Effector memory CD8-positive, alpha-beta T cell (primary cell): ENCODE results near the gene F7.

ENCODE experiments used
- ATAC-seq: fragments of 150-1000 bp; cut with Tn5 transposase; replicated peaks from 2 replicates; pipeline ENCODE4 v1.10.0; 2021; ENCODE audit warnings: mild to moderate bottlenecking, moderate library complexity
- DNase-seq, 3 experiments: peaks; one replicate each; pipeline ENCODE4 v3.0.0; 2021
- H3K27ac Mint-ChIP-seq, 2 donors: one replicate each; pipeline ENCODE4 v1.8.0; 2022; ENCODE audit warnings: mild to moderate bottlenecking in 2 of 2, mixed read lengths in 2 of 2, moderate library complexity in 2 of 2
- H3K27me3 Mint-ChIP-seq, 2 donors: one replicate each; pipeline ENCODE4 v1.8.0; 2022; ENCODE audit warnings: mixed read lengths in 2 of 2
- H3K36me3 Mint-ChIP-seq: one replicate; pipeline ENCODE4 v1.8.0; 2022; ENCODE audit warnings: mild to moderate bottlenecking, moderate library complexity, mixed read lengths; ENCODE audit not compliant: insufficient read depth
- H3K4me1 Mint-ChIP-seq, 2 donors: one replicate each; pipeline ENCODE4 v1.8.0; 2022; ENCODE audit warnings: low read depth in 2 of 2, mixed read lengths in 2 of 2
- H3K4me3 Mint-ChIP-seq, 2 donors: one replicate each; pipeline ENCODE4 v1.8.0; 2022; ENCODE audit warnings: mild to moderate bottlenecking in 2 of 2, mixed read lengths in 2 of 2, moderate library complexity in 2 of 2
- H3K9me3 Mint-ChIP-seq, 2 donors: one replicate each; pipeline ENCODE4 v1.8.0; 2022; ENCODE audit warnings: mixed read lengths in 2 of 2

F7 gene

GRCh38 chr13:113064534-113065405 lies 40.8 kb upstream of the F7 start:
- Mint-ChIP-seq H3K36me3 (no peaks in the 10 kb centered on the region), H3K4me1 (no peaks in the 10 kb centered on the region), H3K27me3 (no peaks in the 10 kb centered on the region), H3K4me3 (no peak overlapping the region), H3K9me3 (no peaks in the 10 kb centered on the region), H3K27ac (no peak overlapping the region)
- ATAC-seq (no peak), DNase-seq (no peak)

- Mint-ChIP-seq H3K27ac (no peak overlapping the region), H3K9me3 (no peaks in the 10 kb centered on the region), H3K36me3 (no peaks in the 10 kb centered on the region), H3K27me3 (no peaks in the 10 kb centered on the region), H3K4me1 (no peaks in the 10 kb centered on the region), H3K4me3 (no peak overlapping the region)
- DNase-seq (no peak), ATAC-seq (no peak)
Observed at GRCh38 chr13:113065406-113066141, 40.0 kb upstream of the F7 start.

- Mint-ChIP-seq H3K4me3 (no peak overlapping the region), H3K9me3 (no peaks in the 10 kb centered on the region), H3K27me3 (no peaks in the 10 kb centered on the region), H3K4me1 (no peaks in the 10 kb centered on the region), H3K27ac (no peak overlapping the region), H3K36me3 (no peaks in the 10 kb centered on the region)
- DNase-seq (no peak), ATAC-seq (no peak)
Observed at GRCh38 chr13:113066142-113066455, 39.5 kb upstream of the F7 start.

DNA sequence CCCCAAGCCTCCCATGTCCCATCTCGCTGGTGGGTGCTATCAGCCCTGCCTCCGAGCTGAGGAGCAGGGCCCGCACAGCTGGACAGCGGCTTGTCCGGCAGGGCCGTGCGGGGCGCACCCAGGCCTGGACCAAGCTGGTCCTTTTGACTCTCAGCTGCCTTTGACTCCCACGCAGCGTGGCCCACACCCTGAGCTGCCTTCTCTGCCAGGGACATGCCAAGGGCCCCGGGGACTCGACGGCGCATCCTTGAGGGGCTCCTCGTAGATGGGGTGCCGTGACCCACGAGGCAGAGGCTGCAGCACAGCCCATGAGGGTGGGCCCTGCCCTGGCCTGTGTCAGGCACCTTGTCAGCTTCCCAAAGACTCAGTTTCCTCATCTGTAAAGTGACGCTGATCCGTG lies 38.8 kb upstream of the F7 start:
- no peaks in the 10 kb centered on the region for H3K36me3 Mint-ChIP-seq
- DNase-seq = no peak
- no peak for ATAC-seq
- H3K27me3 Mint-ChIP-seq = no peaks in the 10 kb centered on the region
- no peaks in the 10 kb centered on the region for H3K4me1 Mint-ChIP-seq
- H3K27ac Mint-ChIP-seq = peak overlapping the region in 1 of 2 donors; percentile 19
- no peaks in the 10 kb centered on the region for H3K9me3 Mint-ChIP-seq
- H3K4me3 Mint-ChIP-seq = no peak overlapping the region

DNA sequence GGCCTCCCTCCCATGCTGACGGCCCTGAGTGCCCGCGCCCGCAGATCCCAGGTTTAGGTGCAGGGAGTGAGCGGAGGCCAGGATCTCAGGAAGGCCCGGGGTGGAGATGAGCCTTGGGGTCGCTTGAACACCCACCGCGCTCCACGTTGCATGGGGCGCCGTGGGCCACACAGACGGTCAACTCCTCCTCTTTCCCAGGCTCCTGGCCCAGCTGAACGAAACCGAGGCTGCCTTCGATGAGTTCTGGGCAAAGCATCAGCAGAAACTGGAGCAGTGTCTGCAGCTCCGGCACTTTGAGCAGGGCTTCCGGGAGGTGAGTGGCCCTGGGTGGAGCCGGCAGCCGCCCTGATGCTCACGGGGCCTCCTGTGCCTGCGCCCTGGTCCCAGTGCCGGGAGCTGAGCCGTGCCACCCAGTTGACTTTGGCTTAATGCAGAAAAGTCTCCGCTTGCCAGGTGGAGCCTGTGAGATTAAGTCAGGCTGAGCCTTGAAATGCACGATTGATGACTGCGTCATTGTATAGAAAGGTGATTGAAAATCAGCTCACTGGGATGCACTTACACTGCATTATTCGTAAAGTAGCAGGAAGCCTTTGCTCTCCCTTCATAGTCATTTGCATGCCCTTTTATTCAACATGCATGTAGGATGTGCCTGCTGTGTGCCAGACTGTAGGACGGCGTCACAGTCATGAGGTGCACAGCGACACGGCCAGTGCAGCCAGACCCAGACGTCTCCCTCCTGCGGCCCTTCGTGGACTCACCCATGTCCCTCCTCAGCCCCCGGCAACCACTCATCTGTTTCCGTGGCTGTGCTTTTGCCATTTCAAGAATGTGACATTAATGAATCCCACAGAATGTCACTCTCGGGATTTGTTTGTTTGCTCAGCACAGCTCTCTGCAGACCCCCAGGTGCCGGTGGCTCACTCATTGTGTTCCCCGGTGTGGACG lies 35.5 kb upstream of the F7 start:
- Mint-ChIP-seq H3K9me3 (no peaks in the 10 kb centered on the region), H3K4me1 (no peaks in the 10 kb centered on the region), H3K27me3 (no peaks in the 10 kb centered on the region), H3K4me3 (no peak overlapping the region), H3K36me3 (peaks cover 3% of the 10 kb centered on the region), H3K27ac (no peak overlapping the region)
- DNase-seq = no peak
- no peak for ATAC-seq

GRCh38 chr13:113070855-113071254 lies 34.7 kb upstream of the F7 start:
- Mint-ChIP-seq H3K27me3 (no peaks in the 10 kb centered on the region), H3K4me3 (no peak overlapping the region), H3K27ac (no peak overlapping the region), H3K9me3 (no peaks in the 10 kb centered on the region), H3K4me1 (no peaks in the 10 kb centered on the region), H3K36me3 (peaks cover 5% of the 10 kb centered on the region)
- no peak for ATAC-seq
- no peak for DNase-seq

- H3K27ac Mint-ChIP-seq = no peak overlapping the region
- H3K9me3 Mint-ChIP-seq = no peaks in the 10 kb centered on the region
Observed at GRCh38 chr13:113072376-113072775, 33.2 kb upstream of the F7 start.

DNA sequence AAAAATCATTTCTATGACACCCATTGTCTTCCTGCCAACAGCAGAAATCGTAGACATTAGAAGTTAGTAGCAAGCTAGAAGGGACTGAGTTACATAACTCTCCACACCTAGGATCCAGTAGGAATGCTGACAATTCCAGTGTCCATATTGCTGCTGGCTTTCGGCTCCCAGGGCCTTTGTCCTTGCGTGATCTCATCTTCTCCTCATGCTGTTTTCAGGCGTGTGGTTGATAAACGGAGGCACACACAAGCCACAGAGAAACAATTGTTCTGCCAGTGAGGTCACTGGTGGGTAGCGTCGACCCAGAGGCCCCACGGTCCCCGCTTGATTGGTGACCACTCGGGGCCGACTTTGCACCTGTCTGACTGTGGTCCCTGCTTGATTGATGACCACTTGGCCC lies 31.6 kb upstream of the F7 start:
- H3K9me3 Mint-ChIP-seq = no peaks in the 10 kb centered on the region
- ATAC-seq = no peak

More at GRCh38 chr13:113072376-113072775, 33.2 kb upstream of the F7 start:
- H3K4me1 Mint-ChIP-seq = no peaks in the 10 kb centered on the region
- DNase-seq (no peak), ATAC-seq (no peak)
- no peaks in the 10 kb centered on the region for H3K27me3 Mint-ChIP-seq
- H3K4me3 Mint-ChIP-seq = no peak overlapping the region
- peaks cover 5% of the 10 kb centered on the region for H3K36me3 Mint-ChIP-seq

DNA sequence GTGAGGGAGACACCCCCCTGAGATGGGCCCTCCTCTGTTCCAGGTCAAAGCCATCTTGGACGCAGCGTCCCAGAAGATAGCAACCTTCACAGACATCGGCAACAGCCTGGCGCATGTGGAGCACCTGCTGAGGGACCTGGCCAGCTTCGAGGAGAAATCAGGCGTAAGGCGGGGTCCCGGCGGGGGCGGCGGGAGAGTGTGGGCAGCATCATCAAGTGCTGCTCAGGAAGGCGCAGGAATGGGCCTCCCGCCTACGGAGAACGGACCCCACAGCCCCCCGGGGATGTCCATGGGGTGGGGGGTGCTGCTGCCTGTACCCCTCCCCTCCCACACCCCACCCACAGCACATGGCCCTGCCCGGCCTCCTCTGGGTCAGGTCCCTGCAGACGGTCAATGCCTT lies 31.2 kb upstream of the F7 start:
- H3K27ac Mint-ChIP-seq = no peak overlapping the region
- ATAC-seq (no peak), DNase-seq (no peak)
- H3K36me3 Mint-ChIP-seq = peaks cover 5% of the 10 kb centered on the region
- H3K27me3 Mint-ChIP-seq = no peaks in the 10 kb centered on the region
- no peak overlapping the region for H3K4me3 Mint-ChIP-seq
- no peaks in the 10 kb centered on the region for H3K4me1 Mint-ChIP-seq
- no peaks in the 10 kb centered on the region for H3K9me3 Mint-ChIP-seq

More for the DNA sequence above, 31.6 kb upstream of the F7 start:
- H3K27me3 Mint-ChIP-seq = no peaks in the 10 kb centered on the region
- H3K27ac Mint-ChIP-seq = no peak overlapping the region
- no peaks in the 10 kb centered on the region for H3K4me1 Mint-ChIP-seq
- H3K36me3 Mint-ChIP-seq = peaks cover 5% of the 10 kb centered on the region
- DNase-seq = no peak
- no peak overlapping the region for H3K4me3 Mint-ChIP-seq

- Mint-ChIP-seq H3K9me3 (no peaks in the 10 kb centered on the region), H3K27me3 (no peaks in the 10 kb centered on the region), H3K4me1 (no peaks in the 10 kb centered on the region), H3K27ac (no peak overlapping the region), H3K4me3 (no peak overlapping the region), H3K36me3 (peaks cover 5% of the 10 kb centered on the region)
- no peak for ATAC-seq
- DNase-seq = no peak
Observed at GRCh38 chr13:113074876-113075275, 30.7 kb upstream of the F7 start.

- H3K9me3 Mint-ChIP-seq = no peaks in the 10 kb centered on the region
- DNase-seq (no peak), ATAC-seq (no peak)
- no peaks in the 10 kb centered on the region for H3K4me1 Mint-ChIP-seq
- H3K36me3 Mint-ChIP-seq = peaks cover 5% of the 10 kb centered on the region
- H3K27ac Mint-ChIP-seq = no peak overlapping the region
- H3K27me3 Mint-ChIP-seq = no peaks in the 10 kb centered on the region
- H3K4me3 Mint-ChIP-seq = no peak overlapping the region
Observed at GRCh38 chr13:113075711-113076110, 29.9 kb upstream of the F7 start.

DNA sequence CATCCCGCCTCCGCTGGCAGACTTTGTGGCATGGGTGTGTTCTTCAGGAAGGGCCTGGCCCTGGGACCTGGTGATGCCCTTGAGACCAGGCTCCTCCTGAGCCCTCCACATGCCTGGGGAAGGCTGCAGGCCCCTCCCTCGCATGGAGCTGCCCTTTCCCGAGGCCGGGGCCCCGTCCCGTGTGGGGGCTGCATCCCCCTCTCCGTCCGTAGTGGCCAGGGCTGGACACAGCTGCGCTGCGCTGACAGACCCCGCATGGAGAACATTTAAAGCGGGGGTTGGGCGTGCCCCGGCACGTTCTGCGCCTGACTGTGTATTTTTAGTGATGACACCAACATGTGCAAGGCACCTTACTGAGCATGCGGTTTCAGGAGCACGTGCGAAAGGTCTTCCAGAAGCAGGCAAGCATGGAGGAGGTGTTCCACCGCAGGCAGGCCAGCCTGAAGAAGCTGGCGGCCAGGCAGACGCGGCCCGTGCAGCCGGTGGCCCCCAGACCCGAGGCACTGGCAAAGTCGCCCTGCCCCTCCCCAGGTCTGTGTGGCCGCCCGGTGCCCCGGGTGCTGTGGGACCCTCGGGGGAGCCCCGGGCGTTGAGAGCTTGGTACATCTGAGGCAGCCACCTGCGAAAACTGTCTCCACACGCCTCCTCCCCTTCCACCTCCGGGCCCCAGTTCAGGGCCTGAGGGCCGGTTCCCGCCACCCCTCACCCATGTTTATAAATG lies 28.8 kb upstream of the F7 start:
- H3K27me3 Mint-ChIP-seq = no peaks in the 10 kb centered on the region
- H3K9me3 Mint-ChIP-seq = no peaks in the 10 kb centered on the region
- H3K4me3 Mint-ChIP-seq = no peak overlapping the region
- no peak overlapping the region for H3K27ac Mint-ChIP-seq
- H3K4me1 Mint-ChIP-seq = no peaks in the 10 kb centered on the region
- H3K36me3 Mint-ChIP-seq = peaks cover 5% of the 10 kb centered on the region
- ATAC-seq = no peak
- DNase-seq = no peak

GRCh38 chr13:113077566-113077952 lies 28.0 kb upstream of the F7 start:
- no peak overlapping the region for H3K4me3 Mint-ChIP-seq

More at GRCh38 chr13:113077566-113077952, 28.0 kb upstream of the F7 start:
- no peaks in the 10 kb centered on the region for H3K27me3 Mint-ChIP-seq
- ATAC-seq (no peak), DNase-seq (no peak)
- H3K9me3 Mint-ChIP-seq = no peaks in the 10 kb centered on the region
- H3K36me3 Mint-ChIP-seq = peaks cover 5% of the 10 kb centered on the region
- no peak overlapping the region for H3K27ac Mint-ChIP-seq
- no peaks in the 10 kb centered on the region for H3K4me1 Mint-ChIP-seq
